ENCODE results near the gene MARF1.
A peak's percentile ranks its signal among the peaks of the same experiment; 100 is the strongest.
"Not testable (repeated sequence)": the region's sequence is repeated elsewhere in the genome, so short reads cannot be mapped to it uniquely, and the experiment has no call there.

Gene MARF1

DNA sequence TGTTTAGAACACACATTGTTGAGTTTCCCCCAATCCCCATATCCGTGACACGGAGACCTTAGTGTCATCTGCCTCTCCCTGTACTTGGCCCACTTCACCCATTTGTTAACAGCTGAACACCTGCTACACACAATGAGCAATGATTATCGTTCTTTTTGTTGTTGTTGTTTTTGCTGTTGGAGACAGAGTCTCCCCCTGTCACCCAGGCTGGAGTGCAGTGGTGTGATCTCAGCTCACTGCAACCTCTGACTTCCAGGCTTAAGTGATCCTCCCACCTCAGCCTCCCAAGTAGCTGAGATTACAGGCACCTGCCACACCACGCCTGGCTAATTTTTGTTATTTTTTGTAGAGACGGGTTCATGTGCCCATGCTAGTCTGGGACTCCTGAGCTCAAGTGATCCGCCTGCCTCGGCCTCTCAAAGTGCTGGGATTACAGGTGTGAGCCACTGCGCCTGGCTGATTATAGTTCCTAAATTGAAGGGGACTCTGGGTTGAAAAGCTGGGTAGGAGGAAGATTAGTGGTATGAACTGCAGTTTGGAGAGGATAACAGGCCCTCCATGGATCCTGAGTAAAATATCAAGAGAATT lies 28.7 kb upstream of the MARF1 start:
- DNase-seq (ENCODE audit: insufficient read length) = no peak
- TF ChIP-seq POLR2A (IDR thresholded peaks at IDR 0.05; ENCODE audit: low read depth, low read length) = no peak
- TF ChIP-seq TAF1 (IDR thresholded peaks at IDR 0.05; ENCODE audit: borderline replicate concordance, low read depth, low read length) = no peak
- TF ChIP-seq POLR2AphosphoS5 (IDR thresholded peaks at IDR 0.05; ENCODE audit: low read depth, low read length) = no peak
- no peak for FAIRE-seq

DNA sequence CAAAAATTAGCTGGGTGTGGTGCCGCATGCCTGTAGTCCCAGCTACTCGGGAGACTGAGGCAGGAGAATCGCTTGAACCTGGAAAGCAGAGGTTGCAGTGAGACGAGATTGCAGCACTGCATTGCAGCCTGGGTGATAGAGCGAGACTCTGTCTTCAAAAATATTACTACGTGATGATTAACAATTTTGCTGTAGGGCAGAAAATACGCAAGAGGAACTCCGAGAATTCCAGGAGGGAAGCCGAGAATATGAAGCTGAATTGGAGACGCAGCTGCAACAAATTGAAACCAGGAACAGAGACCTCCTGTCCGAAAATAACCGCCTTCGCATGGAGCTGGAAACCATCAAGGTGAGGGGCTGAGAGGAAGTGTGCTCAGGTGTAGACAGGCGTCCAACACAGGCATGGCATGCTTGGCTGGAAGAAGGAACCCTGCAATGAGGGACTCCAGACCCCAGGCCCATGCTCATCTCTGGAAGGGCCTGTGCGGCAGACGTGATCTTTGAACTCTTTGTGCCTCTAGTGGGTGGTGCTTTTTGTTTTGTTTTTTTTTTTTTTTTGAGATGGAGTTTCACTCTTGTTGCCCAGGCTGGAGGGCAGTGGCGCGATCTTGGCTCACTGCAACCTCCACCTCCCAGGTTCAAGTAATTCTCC lies 24.3 kb upstream of the MARF1 start:
- TF ChIP-seq POLR2AphosphoS5 (IDR thresholded peaks at IDR 0.05; ENCODE audit: low read depth, low read length) = no peak
- no peak for TF ChIP-seq TAF1 (IDR thresholded peaks at IDR 0.05; ENCODE audit: borderline replicate concordance, low read depth, low read length)
- TF ChIP-seq POLR2A (IDR thresholded peaks at IDR 0.05; ENCODE audit: low read depth, low read length) = no peak
- FAIRE-seq (no peak), DNase-seq (ENCODE audit: insufficient read length) (no peak)

DNA sequence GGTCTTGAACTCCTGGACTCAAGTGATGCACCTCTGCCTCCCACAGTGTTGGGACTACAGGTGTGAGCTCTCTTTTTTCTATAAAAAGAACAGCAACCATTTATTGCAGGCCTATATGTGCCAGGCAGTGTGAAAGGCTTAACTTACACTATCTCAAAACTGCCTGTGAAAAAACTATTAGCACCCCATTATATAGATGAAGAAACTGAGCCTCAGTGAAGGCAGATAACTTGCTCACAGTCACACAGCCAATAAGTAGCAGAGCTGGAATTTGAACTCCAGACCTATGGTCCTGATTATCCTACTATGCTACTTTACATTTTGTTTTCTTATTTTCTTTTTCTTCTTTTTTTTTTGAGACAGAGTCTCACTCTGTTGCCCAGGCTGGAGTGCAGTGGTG lies 22.2 kb upstream of the MARF1 start:
- TF ChIP-seq POLR2A (IDR thresholded peaks at IDR 0.05; ENCODE audit: low read depth, low read length) (no peak), POLR2AphosphoS5 (IDR thresholded peaks at IDR 0.05; ENCODE audit: low read depth, low read length) (no peak), TAF1 (IDR thresholded peaks at IDR 0.05; ENCODE audit: borderline replicate concordance, low read depth, low read length) (no peak)
- FAIRE-seq (no peak), DNase-seq (ENCODE audit: insufficient read length) (no peak)

DNA sequence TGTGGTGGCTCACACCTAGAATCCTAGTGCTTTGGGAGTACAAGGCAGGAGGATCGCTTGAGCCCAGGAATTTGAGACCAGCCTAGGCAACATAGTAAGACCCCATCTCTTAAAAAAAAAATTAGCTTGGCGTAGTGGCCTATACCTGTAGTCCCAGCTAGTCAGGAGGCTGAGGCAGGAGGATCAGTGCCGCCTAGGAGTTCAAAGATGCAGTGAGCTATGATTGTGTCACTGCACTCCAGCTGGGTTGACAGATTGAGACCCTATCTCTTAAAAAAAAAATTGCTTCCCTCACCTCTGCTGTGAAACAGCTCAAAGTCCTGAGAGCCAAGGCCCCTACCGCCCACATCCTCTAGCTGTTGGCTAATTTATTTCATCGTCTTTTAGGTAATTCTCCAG lies 17.2 kb upstream of the MARF1 start:
- TF ChIP-seq TAF1 (IDR thresholded peaks at IDR 0.05; ENCODE audit: borderline replicate concordance, low read depth, low read length) (no peak), POLR2A (IDR thresholded peaks at IDR 0.05; ENCODE audit: low read depth, low read length) (no peak), POLR2AphosphoS5 (IDR thresholded peaks at IDR 0.05; ENCODE audit: low read depth, low read length) (no peak)
- FAIRE-seq (no peak), DNase-seq (ENCODE audit: insufficient read length) (no peak)

DNA sequence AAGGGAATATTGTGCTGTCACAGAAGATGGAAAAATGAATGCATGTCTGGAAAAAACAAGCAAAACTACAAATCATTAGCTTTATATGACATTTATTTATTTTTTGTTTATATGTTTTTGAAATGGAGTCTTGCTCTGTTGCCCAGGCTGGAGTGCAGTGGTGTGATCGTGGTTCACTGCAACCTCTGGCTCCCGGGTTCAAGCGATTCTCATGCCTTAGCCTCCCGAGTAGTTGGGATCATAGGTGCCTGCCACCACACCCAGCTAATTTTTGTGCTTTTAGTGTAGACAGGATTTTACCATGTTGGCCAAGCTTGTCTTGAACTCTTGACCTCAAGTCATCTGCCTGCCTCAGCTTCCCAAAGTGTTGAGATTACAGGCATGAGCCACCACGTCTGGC lies 15.6 kb upstream of the MARF1 start:
- TF ChIP-seq POLR2A (IDR thresholded peaks at IDR 0.05; ENCODE audit: low read depth, low read length) (no peak), POLR2AphosphoS5 (IDR thresholded peaks at IDR 0.05; ENCODE audit: low read depth, low read length) (no peak), TAF1 (IDR thresholded peaks at IDR 0.05; ENCODE audit: borderline replicate concordance, low read depth, low read length) (no peak)
- DNase-seq (ENCODE audit: insufficient read length) = no peak
- FAIRE-seq = no peak

DNA sequence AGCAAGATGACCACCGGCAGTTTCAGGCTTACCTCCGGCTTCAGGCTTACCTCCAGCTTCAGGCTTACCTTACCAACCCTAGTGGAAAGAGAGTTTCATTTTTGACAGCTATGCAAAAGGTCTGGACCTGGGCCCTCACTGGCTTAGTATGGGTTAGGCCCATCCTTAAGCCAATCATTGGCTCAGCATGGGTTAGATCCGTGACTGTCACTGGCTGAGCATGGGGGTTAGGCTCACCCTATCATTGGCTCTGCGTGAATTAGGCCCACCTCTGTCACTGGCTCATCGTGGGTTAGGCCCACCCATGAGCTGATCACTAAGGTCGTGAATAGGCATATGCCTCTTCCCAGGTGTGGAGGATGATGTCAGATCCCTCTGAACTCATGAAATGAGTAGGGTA lies 15.2 kb upstream of the MARF1 start:
- DNase-seq (ENCODE audit: insufficient read length) (no peak), FAIRE-seq (peak; percentile 27)
- TF ChIP-seq POLR2A (IDR thresholded peaks at IDR 0.05; ENCODE audit: low read depth, low read length) = no peak
- no peak for TF ChIP-seq TAF1 (IDR thresholded peaks at IDR 0.05; ENCODE audit: borderline replicate concordance, low read depth, low read length)
- TF ChIP-seq POLR2AphosphoS5 (IDR thresholded peaks at IDR 0.05; ENCODE audit: low read depth, low read length) = no peak; the same call in 1 of the 2 replicates

DNA sequence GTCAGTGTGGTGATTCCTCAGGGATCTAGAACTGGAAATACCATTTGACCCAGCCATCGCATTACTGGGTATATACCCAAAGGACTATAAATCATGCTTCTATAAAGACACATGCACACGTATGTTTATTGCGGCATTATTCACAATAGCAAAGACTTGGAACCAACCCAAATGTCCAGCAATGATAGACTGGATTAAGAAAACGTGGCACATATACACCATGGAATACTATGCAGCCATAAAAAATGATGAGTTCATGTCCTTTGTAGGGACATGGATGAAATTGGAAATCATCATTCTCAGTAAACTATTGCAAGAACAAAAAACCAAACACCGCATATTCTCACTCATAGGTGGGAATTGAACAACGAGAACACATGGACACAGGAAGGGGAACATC lies 12.6 kb upstream of the MARF1 start:
- FAIRE-seq; DNase-seq (ENCODE audit: insufficient read length): not testable (repeated sequence)

DNA sequence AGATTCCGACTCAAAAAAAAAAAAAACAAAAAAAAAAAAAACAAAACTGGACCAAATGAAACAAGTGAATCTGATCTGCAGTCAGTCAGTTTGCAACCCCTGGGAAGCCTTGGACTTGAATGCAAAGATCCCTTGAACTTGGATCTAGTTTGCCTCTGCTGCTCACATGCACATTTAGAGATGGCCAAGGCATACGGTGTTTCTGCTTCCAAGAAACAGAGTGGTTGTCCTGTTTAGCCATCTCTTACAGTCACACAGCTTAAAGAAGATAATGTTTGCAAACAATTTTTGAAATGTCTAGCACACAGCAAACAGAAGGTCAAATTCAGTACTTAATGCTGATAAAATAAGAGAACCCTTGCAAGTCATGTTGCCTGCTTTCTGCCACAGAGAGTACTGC lies 11.6 kb upstream of the MARF1 start:
- FAIRE-seq (no peak), DNase-seq (ENCODE audit: insufficient read length) (no peak)
- TF ChIP-seq POLR2A (IDR thresholded peaks at IDR 0.05; ENCODE audit: low read depth, low read length) = no peak
- TF ChIP-seq TAF1 (IDR thresholded peaks at IDR 0.05; ENCODE audit: borderline replicate concordance, low read depth, low read length) = no peak
- TF ChIP-seq POLR2AphosphoS5 (IDR thresholded peaks at IDR 0.05; ENCODE audit: low read depth, low read length) = no peak

DNA sequence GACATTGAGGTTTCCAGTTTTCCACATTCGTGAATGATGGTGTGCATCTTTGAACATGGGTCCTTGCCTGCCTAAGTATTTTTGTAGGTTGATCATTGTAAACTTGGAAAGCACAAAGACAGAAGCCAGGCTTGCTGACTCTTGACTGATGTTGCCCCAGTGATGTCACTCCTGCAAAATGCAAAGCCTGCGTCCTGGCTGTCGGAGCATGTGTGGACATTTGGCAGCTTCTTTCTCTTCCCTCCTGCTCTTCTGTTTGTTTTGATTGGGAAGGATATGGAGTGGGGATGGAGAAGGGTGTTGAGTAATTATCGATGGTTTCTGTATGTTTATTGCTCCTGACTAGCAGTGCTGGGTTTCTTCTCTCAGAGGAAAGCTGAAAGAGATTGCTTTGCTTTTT lies 10.3 kb upstream of the MARF1 start:
- FAIRE-seq = no peak
- TF ChIP-seq POLR2AphosphoS5 (IDR thresholded peaks at IDR 0.05; ENCODE audit: low read depth, low read length) = no peak
- TF ChIP-seq POLR2A (IDR thresholded peaks at IDR 0.05; ENCODE audit: low read depth, low read length) = no peak
- no peak for TF ChIP-seq TAF1 (IDR thresholded peaks at IDR 0.05; ENCODE audit: borderline replicate concordance, low read depth, low read length)
- no peak for DNase-seq (ENCODE audit: insufficient read length)

DNA sequence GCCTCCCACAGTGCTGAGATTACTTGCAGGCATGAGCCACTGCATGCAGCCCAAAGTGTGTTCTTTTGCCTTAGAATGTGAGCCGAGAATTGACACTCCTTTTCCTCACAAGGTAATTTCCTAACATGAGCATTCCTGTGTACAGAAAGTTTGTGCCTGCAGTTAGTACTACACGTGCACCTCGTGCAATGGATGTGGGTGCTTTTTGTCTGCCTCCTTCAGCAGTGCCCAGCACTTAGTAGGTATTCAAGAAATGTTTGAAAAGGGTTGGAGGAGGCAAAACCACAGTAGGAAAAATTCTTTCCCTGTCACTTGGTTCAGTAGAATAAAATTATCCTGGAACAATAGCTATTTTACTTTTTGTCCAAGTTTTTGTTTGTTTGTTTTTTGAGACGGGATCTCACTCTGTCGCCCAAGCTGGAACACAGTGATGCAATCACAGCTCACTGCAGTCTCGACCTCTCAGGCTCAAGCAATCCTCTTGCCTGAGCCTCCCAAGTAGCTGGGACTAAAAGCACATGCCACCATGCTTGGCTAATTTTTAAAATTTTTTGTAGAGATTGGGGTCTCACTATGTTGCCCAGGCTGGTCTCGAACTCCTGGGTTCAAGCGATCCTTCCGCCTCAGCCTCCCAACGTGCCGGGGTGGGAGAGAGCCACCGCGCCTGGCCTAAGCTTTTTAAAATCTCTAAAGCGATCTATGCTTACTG lies 9.5 kb upstream of the MARF1 start:
- FAIRE-seq (no peak), DNase-seq (ENCODE audit: insufficient read length) (no peak)
- TF ChIP-seq TAF1 (IDR thresholded peaks at IDR 0.05; ENCODE audit: borderline replicate concordance, low read depth, low read length) (no peak), POLR2A (IDR thresholded peaks at IDR 0.05; ENCODE audit: low read depth, low read length) (no peak), POLR2AphosphoS5 (IDR thresholded peaks at IDR 0.05; ENCODE audit: low read depth, low read length) (no peak)

DNA sequence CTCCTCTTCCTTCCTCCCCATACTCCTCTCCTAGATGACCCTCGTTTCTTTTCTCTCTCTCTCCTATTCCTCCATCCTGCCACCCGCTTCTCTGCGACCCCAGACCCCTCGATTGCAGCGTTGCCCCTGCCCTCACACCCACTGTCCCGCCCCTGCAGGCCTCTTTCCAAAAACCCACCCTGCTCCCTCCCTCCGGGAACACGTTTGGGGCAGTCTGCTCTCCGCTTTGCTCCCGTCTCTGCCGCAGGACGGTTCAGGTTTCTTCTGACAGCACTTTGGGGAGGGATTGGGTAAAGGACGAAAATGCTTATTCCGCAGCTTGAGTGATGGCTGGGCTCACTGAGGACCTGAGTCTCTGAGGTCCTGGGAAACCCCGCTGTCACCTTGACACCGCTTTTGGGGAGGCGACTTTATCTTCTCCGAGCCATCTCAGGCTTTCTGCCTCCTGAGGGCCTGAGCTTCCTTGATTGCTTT lies 7.8 kb upstream of the MARF1 start:
- no peak for TF ChIP-seq TAF1 (IDR thresholded peaks at IDR 0.05; ENCODE audit: borderline replicate concordance, low read depth, low read length)
- no peak; the same call in 1 of the 2 replicates for TF ChIP-seq POLR2AphosphoS5 (IDR thresholded peaks at IDR 0.05; ENCODE audit: low read depth, low read length)
- TF ChIP-seq POLR2A (IDR thresholded peaks at IDR 0.05; ENCODE audit: low read depth, low read length) = no peak
- FAIRE-seq = peak; percentile 61
- no peak for DNase-seq (ENCODE audit: insufficient read length)

All from GM12892 (cell line).